Duodenal mucosa (tissue), 2 donors: Measurements from ENCODE around the gene ITIH3.

Experiments used
- H3K27ac ChIP-seq: one replicate; pipeline ENCODE4 v1.7.0; 2013; ENCODE audit warnings: low read depth, low read length
- H3K27me3 ChIP-seq, 2 donors: one replicate each; pipeline ENCODE4 v1.7.0; 2013; ENCODE audit warnings: low read length in 2 of 2, control low read depth in 1 of 2; ENCODE audit not compliant: insufficient read depth in 2 of 2, control insufficient read depth in 1 of 2
- H3K36me3 ChIP-seq, 2 donors: one replicate each; pipeline ENCODE4 v1.7.0; 2013; ENCODE audit warnings: low read length in 2 of 2, control low read depth in 1 of 2; ENCODE audit not compliant: insufficient read depth in 2 of 2, control insufficient read depth in 1 of 2
- H3K4me1 ChIP-seq, 2 donors: one replicate each; pipeline ENCODE4 v1.7.0; 2013; ENCODE audit warnings: low read length in 2 of 2, control low read depth in 1 of 2; ENCODE audit not compliant: insufficient read depth in 2 of 2, control insufficient read depth in 1 of 2
- H3K4me3 ChIP-seq, 2 donors: one replicate each; pipeline ENCODE4 v1.7.0; 2013; ENCODE audit warnings: low read length in 2 of 2, low read depth in 1 of 2
- H3K9ac ChIP-seq, 2 donors: one replicate each; pipeline ENCODE4 v1.7.0; 2013; ENCODE audit warnings: low read length in 2 of 2, low read depth in 1 of 2
- H3K9me3 ChIP-seq, 2 donors: one replicate each; pipeline ENCODE4 v1.7.0; 2013; ENCODE audit warnings: low read length in 2 of 2, control low read depth in 1 of 2; ENCODE audit not compliant: control insufficient read depth in 1 of 2

The ITIH3 gene

DNA sequence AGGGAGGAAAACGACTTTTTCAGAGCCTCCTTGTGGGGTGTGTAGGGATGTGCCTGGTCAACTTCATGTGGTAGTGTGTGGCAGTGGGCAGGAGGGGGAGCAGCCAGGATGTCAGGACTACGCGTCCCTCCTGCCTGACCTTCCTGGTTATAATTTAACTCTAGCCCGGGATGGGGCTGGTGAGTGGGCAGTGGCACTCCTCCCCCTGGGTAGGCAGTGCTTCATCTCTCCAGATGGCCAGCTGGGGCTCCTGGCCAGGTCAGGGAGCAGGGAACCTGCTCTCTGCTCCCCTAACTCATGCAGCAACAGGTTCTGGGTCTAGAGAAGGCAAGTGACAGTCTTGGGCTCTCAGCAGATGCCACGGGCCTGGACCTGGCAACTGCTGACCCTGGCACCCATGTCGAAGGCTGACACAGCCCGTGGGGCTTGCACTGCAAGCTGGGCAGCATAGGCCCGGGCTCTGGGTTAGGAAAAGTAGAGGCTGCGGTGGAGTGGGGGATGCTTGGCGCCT, 33.3 kb downstream of the ITIH3 start:
- Histone ChIP-seq H3K4me3 (no peak overlapping the region), H3K27ac (no peak overlapping the region), H3K4me1 (peaks cover 0 to 7% of the 10 kb centered on the region in 2 donors), H3K36me3 (no peaks in the 10 kb centered on the region), H3K9me3 (no peaks in the 10 kb centered on the region), H3K9ac (no peak overlapping the region), H3K27me3 (no peaks in the 10 kb centered on the region)

DNA sequence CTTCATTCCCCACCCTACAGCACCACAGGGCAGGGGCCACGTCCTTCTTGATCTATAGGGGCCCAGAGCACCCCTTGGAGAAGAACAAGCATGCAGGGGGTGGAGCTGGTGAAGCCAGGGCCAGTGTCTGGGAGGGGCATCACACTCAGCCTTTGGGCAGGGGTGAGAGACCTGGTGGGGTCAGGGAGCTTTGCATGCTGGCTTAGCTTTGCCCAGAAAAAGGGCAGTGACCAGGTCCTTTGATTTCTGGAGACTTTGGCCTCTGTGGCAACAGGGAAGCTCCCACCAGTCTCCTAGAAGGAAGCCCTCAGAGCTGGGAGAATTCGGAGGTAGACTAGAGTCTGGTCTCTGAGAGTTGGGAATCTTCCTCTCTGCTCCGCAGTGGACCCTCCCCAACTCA, 34.9 kb downstream of the ITIH3 start:
- Histone ChIP-seq H3K27ac (no peak overlapping the region), H3K4me1 (peaks cover 0 to 7% of the 10 kb centered on the region in 2 donors), H3K36me3 (no peaks in the 10 kb centered on the region), H3K4me3 (no peak overlapping the region), H3K9ac (no peak overlapping the region), H3K27me3 (no peaks in the 10 kb centered on the region), H3K9me3 (no peaks in the 10 kb centered on the region)

GRCh38 chr3:52829906-52830463, 35.4 kb downstream of the ITIH3 start:
- no peak overlapping the region for H3K9ac ChIP-seq
- H3K4me3 ChIP-seq = no peak overlapping the region
- peaks cover 0 to 7% of the 10 kb centered on the region in 2 donors for H3K4me1 ChIP-seq
- H3K9me3 ChIP-seq = no peaks in the 10 kb centered on the region
- H3K36me3 ChIP-seq = no peaks in the 10 kb centered on the region
- H3K27ac ChIP-seq = no peak overlapping the region
- no peaks in the 10 kb centered on the region for H3K27me3 ChIP-seq

DNA sequence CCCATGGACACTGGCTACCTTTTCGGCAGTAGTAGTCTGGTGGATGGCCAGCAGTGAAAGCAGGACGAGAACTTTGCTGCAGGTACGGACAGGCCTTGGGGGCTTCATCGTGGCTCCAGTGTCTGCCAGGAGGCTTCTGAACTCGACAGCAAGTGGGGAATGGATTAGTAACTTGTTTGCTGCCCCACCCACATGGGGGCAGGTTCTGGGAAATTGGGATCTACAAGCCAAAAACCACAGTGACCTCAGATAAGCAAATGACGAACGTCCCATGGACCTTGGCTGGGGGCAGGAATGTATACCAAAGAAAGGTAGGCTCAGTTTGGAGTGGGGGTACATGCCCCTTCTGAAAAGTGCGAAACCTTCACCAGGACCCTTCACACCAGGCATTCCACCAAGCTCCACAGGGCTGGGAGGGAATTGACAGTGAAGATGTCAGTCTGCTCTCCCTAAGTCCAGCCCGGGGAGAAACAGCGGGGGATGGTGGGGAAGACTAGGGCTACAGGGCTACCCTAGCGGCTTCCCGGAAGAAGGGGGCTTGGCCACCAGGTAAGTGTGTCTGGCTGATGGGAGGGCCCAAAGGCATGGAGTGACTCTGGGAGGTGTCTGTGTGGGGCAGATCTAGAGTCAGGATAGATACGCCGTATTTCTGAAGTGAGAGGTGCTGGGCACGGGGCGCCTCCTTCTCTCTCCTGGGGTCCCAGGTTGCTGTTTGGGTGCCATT, 36.1 kb downstream of the ITIH3 start, which contains the start of gene ITIH4:
Gene ITIH4, minus strand, starts transcription at position 138 of the 724 bp plus-strand sequence. Its CDS starts 30 bp downstream, at position 108.
- no peak within 1 kb of the TSS for H3K4me3 ChIP-seq
- H3K9ac ChIP-seq = no peak within 1 kb of the TSS
- no peaks in the 10 kb centered on the region for H3K27me3 ChIP-seq
- H3K4me1 ChIP-seq = peaks cover 0 to 7% of the 10 kb centered on the region in 2 donors
- H3K27ac ChIP-seq = no peak within 1 kb of the TSS
- H3K36me3 ChIP-seq = no peaks in the 10 kb centered on the region
- H3K9me3 ChIP-seq = no peaks in the 10 kb centered on the region

GRCh38 chr3:52831500-52832301, 37.1 kb downstream of the ITIH3 start:
- H3K4me3 ChIP-seq = no peak overlapping the region
- H3K4me1 ChIP-seq = peaks cover 0 to 7% of the 10 kb centered on the region in 2 donors
- no peak overlapping the region for H3K9ac ChIP-seq
- H3K27ac ChIP-seq = no peak overlapping the region
- H3K9me3 ChIP-seq = no peaks in the 10 kb centered on the region
- H3K36me3 ChIP-seq = peaks cover 0 to 3% of the 10 kb centered on the region in 2 donors
- H3K27me3 ChIP-seq = no peaks in the 10 kb centered on the region

GRCh38 chr3:52833202-52833601, 38.6 kb downstream of the ITIH3 start:
- no peak overlapping the region for H3K27ac ChIP-seq
- no peaks in the 10 kb centered on the region for H3K27me3 ChIP-seq
- H3K36me3 ChIP-seq = peaks cover 0 to 3% of the 10 kb centered on the region in 2 donors
- H3K4me3 ChIP-seq = no peak overlapping the region
- no peak overlapping the region for H3K9ac ChIP-seq
- H3K9me3 ChIP-seq = no peaks in the 10 kb centered on the region
- peaks cover 0 to 7% of the 10 kb centered on the region in 2 donors for H3K4me1 ChIP-seq

DNA sequence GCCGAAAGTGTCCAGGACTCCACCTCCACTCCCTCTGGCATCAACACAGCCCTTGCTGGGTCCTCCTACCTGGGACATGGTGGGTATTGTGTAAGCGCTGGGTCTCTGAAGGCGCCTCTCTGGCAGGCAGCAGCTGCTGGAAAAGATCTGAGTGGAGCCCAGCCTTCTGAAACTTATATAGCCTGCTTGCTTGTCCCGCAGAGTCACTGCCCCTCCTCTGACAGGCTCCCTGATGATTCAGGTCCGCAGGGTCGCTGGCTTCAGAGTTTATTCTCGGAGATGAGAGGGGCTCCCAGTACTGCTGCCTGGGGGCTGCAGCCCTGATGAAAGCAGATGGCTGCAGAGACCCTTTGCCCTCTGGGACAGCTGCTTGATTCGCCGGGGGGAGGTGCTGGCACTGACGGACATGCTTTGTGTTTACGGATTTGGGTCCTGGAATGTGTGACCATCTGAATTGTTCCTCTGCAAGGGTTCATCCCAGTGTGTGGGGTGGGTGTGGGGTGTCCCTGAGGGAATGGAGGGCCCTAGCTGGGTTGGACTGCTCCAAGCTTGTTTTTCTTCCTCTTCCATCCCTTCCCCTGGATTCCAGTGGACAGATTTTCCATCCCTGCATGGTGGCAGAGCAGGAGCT, 40.4 kb downstream of the ITIH3 start, which contains the start of gene MUSTN1:
Gene MUSTN1, minus strand, starts transcription at position 149 of the 631 bp plus-strand sequence. Its CDS starts 71 bp downstream, at position 78.
- Histone ChIP-seq H3K27ac (no peak within 1 kb of the TSS), H3K27me3 (no peaks in the 10 kb centered on the region), H3K4me1 (peaks cover 0 to 7% of the 10 kb centered on the region in 2 donors), H3K9me3 (no peaks in the 10 kb centered on the region), H3K9ac (no peak within 1 kb of the TSS), H3K36me3 (peaks cover 0 to 3% of the 10 kb centered on the region in 2 donors), H3K4me3 (no peak within 1 kb of the TSS)

GRCh38 chr3:52835766-52836470, 41.3 kb downstream of the ITIH3 start:
- Histone ChIP-seq H3K27me3 (no peaks in the 10 kb centered on the region), H3K9me3 (no peaks in the 10 kb centered on the region), H3K36me3 (peaks cover 0 to 9% of the 10 kb centered on the region in 2 donors), H3K27ac (no peak overlapping the region), H3K4me1 (peaks cover 0 to 7% of the 10 kb centered on the region in 2 donors), H3K4me3 (no peak overlapping the region), H3K9ac (no peak overlapping the region)

DNA sequence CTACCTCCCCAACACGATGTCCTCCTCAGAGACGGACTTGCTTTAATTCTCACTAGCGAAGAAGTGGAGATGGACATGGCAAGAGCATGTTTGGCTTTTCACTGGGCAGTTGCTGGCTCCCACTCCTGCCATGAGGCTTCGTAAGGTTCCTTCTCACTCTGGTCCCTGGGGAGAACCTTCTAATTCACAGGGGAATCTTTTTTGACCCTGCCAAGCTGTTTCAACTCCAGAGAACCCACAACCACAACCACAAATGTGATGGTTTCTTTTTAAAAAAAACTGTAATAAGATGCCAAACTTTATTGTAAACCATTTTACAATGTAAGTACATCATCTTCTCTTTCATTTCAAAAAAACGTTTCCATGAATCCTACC, 41.9 kb downstream of the ITIH3 start:
- Histone ChIP-seq H3K4me3 (no peak overlapping the region), H3K9ac (no peak overlapping the region), H3K27me3 (no peaks in the 10 kb centered on the region), H3K4me1 (peaks cover 0 to 6% of the 10 kb centered on the region in 2 donors), H3K36me3 (peaks cover 0 to 14% of the 10 kb centered on the region in 2 donors), H3K27ac (no peak overlapping the region), H3K9me3 (no peaks in the 10 kb centered on the region)
